ENCODE results near the gene ARHGEF6.
A peak's percentile ranks its signal among the peaks of the same experiment; 100 is the strongest.

Gene ARHGEF6

GRCh38 chrX:136708348-136708747 is 72.4 kb downstream of the ARHGEF6 start:
- Mint-ChIP-seq H3K27ac (no peak overlapping the region), H3K27me3 (no peaks in the 10 kb centered on the region), H3K4me3 (no peak overlapping the region), H3K9me3 (no peaks in the 10 kb centered on the region), H3K36me3 (peaks cover 20% of the 10 kb centered on the region), H3K4me1 (peaks cover 11% of the 10 kb centered on the region)
- no peak for ATAC-seq

- Mint-ChIP-seq H3K4me1 (peaks cover 12% of the 10 kb centered on the region), H3K9me3 (no peaks in the 10 kb centered on the region), H3K4me3 (no peak overlapping the region), H3K36me3 (peaks cover 23% of the 10 kb centered on the region), H3K27me3 (no peaks in the 10 kb centered on the region), H3K27ac (peak overlapping the region; percentile 30)
- ATAC-seq, result no peak
Observed at GRCh38 chrX:136697156-136697555, 83.6 kb downstream of the ARHGEF6 start.

GRCh38 chrX:136694431-136695087 is 86.2 kb downstream of the ARHGEF6 start:
- Mint-ChIP-seq H3K27me3 (no peaks in the 10 kb centered on the region), H3K27ac (peak overlapping the region; percentile 78), H3K4me3 (peak overlapping the region; percentile 13), H3K4me1 (peaks cover 20% of the 10 kb centered on the region), H3K9me3 (no peaks in the 10 kb centered on the region), H3K36me3 (peaks cover 13% of the 10 kb centered on the region)
- ATAC-seq, result peak; percentile 67

DNA sequence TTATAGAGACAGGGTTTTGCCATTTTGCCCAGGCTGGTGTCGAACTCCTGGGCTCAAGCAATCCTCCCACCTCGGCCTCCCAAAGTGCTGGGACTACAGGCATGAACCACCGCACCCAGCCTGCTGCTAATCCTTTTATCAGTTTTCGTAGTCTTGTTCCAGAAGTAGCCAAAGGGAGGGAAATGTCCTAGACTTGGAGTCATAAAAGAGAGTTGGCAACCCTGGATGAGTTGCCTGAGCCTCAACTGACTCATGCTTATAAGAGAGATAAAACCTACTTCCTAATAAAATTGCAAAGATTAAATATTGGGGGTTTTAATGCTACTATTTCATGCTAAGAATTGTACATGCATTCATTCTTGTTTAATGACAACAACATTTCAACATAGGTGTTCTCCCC is 88.5 kb downstream of the ARHGEF6 start:
- Mint-ChIP-seq H3K4me3 (no peak overlapping the region), H3K27ac (no peak overlapping the region), H3K4me1 (peaks cover 26% of the 10 kb centered on the region), H3K36me3 (peaks cover 16% of the 10 kb centered on the region), H3K9me3 (no peaks in the 10 kb centered on the region), H3K27me3 (no peaks in the 10 kb centered on the region)
- ATAC-seq, result no peak

DNA sequence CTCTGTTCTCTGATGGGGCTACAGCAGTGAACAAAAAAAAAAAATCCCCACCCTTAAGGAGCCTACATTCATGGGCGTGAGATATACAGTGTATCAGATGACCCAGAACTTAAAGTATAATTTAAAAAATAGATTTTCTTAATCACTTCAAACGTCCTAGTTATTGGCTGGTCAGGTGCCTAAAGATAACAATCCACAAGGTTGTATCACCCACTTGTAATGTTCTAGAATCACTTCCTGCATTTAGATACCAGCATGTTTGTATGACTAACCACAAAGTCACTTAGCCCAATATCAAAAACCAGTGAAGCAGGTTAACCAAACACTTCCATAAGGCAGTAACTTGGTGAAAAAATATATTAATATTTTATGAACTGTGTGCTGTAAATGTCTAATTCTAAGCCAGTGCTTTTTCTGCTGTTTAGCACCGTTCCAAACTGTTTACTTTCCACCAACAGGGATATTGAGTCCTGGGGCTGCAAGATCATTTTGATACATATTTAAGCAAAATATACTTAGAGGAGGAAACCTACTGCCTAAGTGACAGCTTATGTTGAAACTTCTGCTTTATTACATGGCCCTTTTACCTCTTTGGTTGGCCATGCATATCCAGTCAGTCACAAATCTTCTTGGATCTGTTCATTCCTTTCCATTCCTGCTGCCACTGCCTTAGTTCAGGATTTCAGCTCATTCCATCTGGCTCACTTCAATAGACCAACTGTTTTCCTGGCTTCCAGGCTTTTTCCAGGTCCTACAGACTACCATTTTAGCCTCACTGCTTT is 89.5 kb downstream of the ARHGEF6 start:
- ATAC-seq, result peak; percentile 34
- Mint-ChIP-seq H3K4me1 (peaks cover 26% of the 10 kb centered on the region), H3K9me3 (no peaks in the 10 kb centered on the region), H3K27ac (peak overlapping the region; percentile 66), H3K36me3 (peaks cover 16% of the 10 kb centered on the region), H3K4me3 (no peak overlapping the region), H3K27me3 (no peaks in the 10 kb centered on the region)

GRCh38 chrX:136689436-136689835 is 91.3 kb downstream of the ARHGEF6 start:
- H3K36me3 Mint-ChIP-seq, result peaks cover 16% of the 10 kb centered on the region
- H3K4me3 Mint-ChIP-seq, result no peak overlapping the region
- ATAC-seq, result no peak

DNA sequence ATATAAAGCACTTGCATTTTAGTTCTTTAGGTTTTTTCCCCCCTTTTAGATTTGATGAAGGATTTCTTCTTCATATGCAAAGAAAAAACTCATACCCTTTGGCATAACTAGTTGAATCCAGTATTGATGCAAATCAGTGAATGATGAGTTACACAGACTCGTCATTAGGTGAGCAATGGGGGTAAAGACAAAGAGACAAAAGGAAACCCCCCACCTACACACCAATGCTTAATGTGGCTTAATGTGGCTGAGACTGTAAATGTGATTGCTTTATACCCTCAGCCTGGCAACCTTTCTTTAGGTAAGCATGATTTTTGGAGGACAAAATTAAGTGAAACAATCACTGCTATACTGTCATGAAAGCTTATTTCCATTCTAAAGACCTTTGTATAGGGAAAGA is 93.3 kb downstream of the ARHGEF6 start:
- H3K9me3 Mint-ChIP-seq, result no peaks in the 10 kb centered on the region
- no peak overlapping the region for H3K4me3 Mint-ChIP-seq
- no peaks in the 10 kb centered on the region for H3K27me3 Mint-ChIP-seq
- no peak for ATAC-seq
- H3K4me1 Mint-ChIP-seq, result peaks cover 13% of the 10 kb centered on the region
- H3K36me3 Mint-ChIP-seq, result peaks cover 16% of the 10 kb centered on the region
- peak overlapping the region; percentile 36 for H3K27ac Mint-ChIP-seq

More at GRCh38 chrX:136689436-136689835, 91.3 kb downstream of the ARHGEF6 start:
- no peak overlapping the region for H3K27ac Mint-ChIP-seq
- no peaks in the 10 kb centered on the region for H3K9me3 Mint-ChIP-seq
- no peaks in the 10 kb centered on the region for H3K27me3 Mint-ChIP-seq
- H3K4me1 Mint-ChIP-seq, result peaks cover 22% of the 10 kb centered on the region

- peaks cover 6% of the 10 kb centered on the region for H3K4me1 Mint-ChIP-seq
- ATAC-seq, result no peak
- H3K4me3 Mint-ChIP-seq, result no peak overlapping the region
- no peaks in the 10 kb centered on the region for H3K27me3 Mint-ChIP-seq
- no peaks in the 10 kb centered on the region for H3K9me3 Mint-ChIP-seq
- H3K27ac Mint-ChIP-seq, result no peak overlapping the region
- H3K36me3 Mint-ChIP-seq, result peaks cover 11% of the 10 kb centered on the region
Observed at GRCh38 chrX:136684120-136684519, 96.6 kb downstream of the ARHGEF6 start.

DNA sequence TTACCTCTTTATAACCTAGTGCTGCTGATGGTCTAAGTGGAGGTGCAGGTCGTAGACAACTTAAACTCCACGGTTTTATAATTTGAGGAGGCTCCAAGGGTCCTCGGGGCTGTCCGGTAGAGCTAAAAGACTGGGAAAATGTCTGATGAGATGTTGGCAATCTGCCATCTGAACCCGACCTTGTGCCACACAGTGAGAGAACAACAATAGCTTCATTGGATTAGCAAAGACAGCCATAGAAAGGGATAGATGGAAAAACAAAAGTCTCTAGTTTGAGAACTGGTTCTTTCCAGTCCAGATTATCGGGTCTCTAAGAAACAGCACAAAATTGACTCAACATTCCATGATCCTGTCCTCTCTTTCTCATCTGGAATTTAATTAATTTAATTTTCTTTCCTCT is 101.2 kb downstream of the ARHGEF6 start:
- H3K4me1 Mint-ChIP-seq, result peaks cover 3% of the 10 kb centered on the region
- no peaks in the 10 kb centered on the region for H3K36me3 Mint-ChIP-seq
- H3K9me3 Mint-ChIP-seq, result no peaks in the 10 kb centered on the region
- no peak overlapping the region for H3K27ac Mint-ChIP-seq
- H3K4me3 Mint-ChIP-seq, result no peak overlapping the region
- H3K27me3 Mint-ChIP-seq, result no peaks in the 10 kb centered on the region
- no peak for ATAC-seq

- ATAC-seq, result no peak
- H3K27me3 Mint-ChIP-seq, result no peaks in the 10 kb centered on the region
- peaks cover 30% of the 10 kb centered on the region for H3K4me1 Mint-ChIP-seq
- H3K4me3 Mint-ChIP-seq, result no peak overlapping the region
- H3K36me3 Mint-ChIP-seq, result peaks cover 18% of the 10 kb centered on the region
- H3K27ac Mint-ChIP-seq, result peak overlapping the region; percentile 73
- H3K9me3 Mint-ChIP-seq, result no peaks in the 10 kb centered on the region
Observed at GRCh38 chrX:136674270-136674985, 106.3 kb downstream of the ARHGEF6 start.

GRCh38 chrX:136671006-136671610 is 109.6 kb downstream of the ARHGEF6 start:
- Mint-ChIP-seq H3K4me3 (no peak overlapping the region), H3K9me3 (no peaks in the 10 kb centered on the region), H3K4me1 (peaks cover 38% of the 10 kb centered on the region), H3K27ac (peak overlapping the region; percentile 73), H3K36me3 (peaks cover 45% of the 10 kb centered on the region), H3K27me3 (no peaks in the 10 kb centered on the region)
- ATAC-seq, result no peak

DNA sequence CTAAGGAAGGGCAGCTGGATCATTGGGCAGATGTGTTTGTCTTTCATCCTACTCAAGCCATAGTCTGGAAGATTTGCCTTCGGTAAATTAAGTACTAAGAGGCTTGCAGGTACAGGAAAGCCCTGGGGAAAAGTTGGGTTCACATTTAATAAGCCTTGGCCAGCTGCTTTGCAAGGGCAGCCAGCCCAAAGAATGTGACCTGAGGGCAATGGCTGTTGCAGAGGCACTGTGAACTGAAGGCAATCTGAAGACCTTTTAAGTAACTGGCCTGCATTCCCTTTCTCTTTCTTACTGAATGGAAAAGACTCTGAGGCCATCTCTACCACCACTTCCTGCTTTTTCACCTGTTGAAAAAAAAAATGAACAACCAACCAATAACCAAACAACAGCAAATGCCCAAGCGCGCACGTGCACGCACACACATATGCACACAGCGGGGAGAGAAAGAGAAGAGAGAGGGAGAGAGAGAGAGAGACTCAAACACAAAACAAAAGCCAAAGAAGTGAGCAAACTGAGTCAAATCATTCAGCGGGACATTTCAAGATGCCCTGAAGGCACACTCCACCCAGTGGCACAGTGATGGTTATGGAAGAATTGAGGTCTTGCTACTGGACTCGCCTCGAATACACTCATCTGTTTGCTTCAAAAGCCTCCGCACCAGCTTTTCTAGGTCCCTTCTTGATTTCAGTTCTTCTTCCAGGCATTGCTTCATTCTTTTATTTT is 113.1 kb downstream of the ARHGEF6 start:
- Mint-ChIP-seq H3K9me3 (peaks cover 3% of the 10 kb centered on the region), H3K36me3 (peaks cover 60% of the 10 kb centered on the region), H3K27me3 (no peaks in the 10 kb centered on the region), H3K4me1 (peaks cover 20% of the 10 kb centered on the region), H3K4me3 (no peak overlapping the region), H3K27ac (peak overlapping the region; percentile 5)
- no peak for ATAC-seq

GRCh38 chrX:136666088-136666487 is 114.6 kb downstream of the ARHGEF6 start:
- Mint-ChIP-seq H3K4me1 (peaks cover 9% of the 10 kb centered on the region), H3K9me3 (peaks cover 3% of the 10 kb centered on the region), H3K4me3 (no peak overlapping the region), H3K27me3 (no peaks in the 10 kb centered on the region), H3K27ac (no peak overlapping the region), H3K36me3 (peaks cover 51% of the 10 kb centered on the region)
- ATAC-seq, result no peak

- H3K4me1 Mint-ChIP-seq, result peaks cover 9% of the 10 kb centered on the region
- ATAC-seq, result no peak
- H3K27me3 Mint-ChIP-seq, result no peaks in the 10 kb centered on the region
- peaks cover 55% of the 10 kb centered on the region for H3K36me3 Mint-ChIP-seq
- peaks cover 3% of the 10 kb centered on the region for H3K9me3 Mint-ChIP-seq
- peak overlapping the region; percentile 77 for H3K27ac Mint-ChIP-seq
- H3K4me3 Mint-ChIP-seq, result no peak overlapping the region
Observed at GRCh38 chrX:136665258-136665900, 115.4 kb downstream of the ARHGEF6 start.

Measured in stimulated activated memory B cell treated with anti-CD40 and anti-IgM and Interleukin-4, amounts not matched to agents 10 μg/mL and 1 μg/mL and 100 μg/mL, for 72 hours (primary cell).